OCI-M2 (cell line): ENCODE measurements around the gene CNOT2.

Experiments
- DNase-seq: peaks from one replicate; lab custom pipeline; 2025; ENCODE audit not compliant: unreplicated experiment; lab: John Stamatoyannopoulos, UW

Gene CNOT2

GRCh38 chr12:70242695-70243509 lies at the start of gene CNOT2:
TSS of gene CNOT2 (plus strand) at chr12:70243433. CDS start at chr12:70278227, 34,794 bp downstream.
- DNase-seq, result no peak

- DNase-seq, result no peak
Observed at GRCh38 chr12:70194076-70194475, 49.2 kb upstream of the CNOT2 start.

GRCh38 chr12:70196811-70197281 lies 46.4 kb upstream of the CNOT2 start:
- DNase-seq, result no peak

DNA sequence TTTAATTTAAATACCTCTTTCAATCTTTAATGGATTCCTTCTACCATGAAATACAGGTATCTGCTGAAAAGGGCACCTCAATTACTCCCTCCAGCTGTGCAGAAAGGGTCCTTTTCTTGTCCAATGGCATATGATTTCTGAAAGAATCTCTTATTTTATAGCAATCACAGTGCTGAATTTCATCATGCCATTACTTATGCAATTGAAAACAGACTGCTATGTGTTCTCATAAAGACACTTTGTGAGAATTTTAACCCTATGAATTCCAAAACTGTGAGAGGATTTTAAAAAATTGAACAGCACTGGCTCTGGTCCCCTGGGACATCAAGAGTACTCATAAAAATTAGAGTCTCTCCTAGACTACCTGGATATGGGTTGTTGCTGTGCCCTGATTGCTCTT lies 45.9 kb upstream of the CNOT2 start:
- no peak for DNase-seq

- DNase-seq, result no peak
Observed at GRCh38 chr12:70213707-70214106, 29.5 kb upstream of the CNOT2 start.

GRCh38 chr12:70214972-70215617 lies 28.1 kb upstream of the CNOT2 start:
- DNase-seq, result no peak

GRCh38 chr12:70217416-70217815 lies 25.8 kb upstream of the CNOT2 start:
- DNase-seq, result no peak

DNA sequence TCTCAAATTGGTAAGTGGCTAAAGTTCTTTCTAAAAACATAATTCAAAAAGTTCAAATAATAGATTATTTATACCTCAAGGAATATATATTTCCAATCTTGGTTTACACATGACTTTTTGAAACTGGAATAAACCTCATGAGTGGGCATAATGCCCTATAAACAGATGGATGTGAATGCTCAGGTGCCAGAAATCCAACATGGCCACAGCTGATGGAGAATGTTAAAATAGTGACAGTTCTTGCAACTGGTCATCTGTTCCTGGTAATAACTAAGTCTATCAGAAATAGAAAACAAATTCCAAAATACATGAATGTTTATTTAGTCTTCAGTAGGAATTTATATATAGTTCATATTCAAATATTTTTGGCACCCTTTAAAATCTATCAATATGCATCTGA lies 21.6 kb upstream of the CNOT2 start:
- no peak for DNase-seq

- DNase-seq, result no peak
Observed at GRCh38 chr12:70227911-70228310, 15.3 kb upstream of the CNOT2 start.

DNA sequence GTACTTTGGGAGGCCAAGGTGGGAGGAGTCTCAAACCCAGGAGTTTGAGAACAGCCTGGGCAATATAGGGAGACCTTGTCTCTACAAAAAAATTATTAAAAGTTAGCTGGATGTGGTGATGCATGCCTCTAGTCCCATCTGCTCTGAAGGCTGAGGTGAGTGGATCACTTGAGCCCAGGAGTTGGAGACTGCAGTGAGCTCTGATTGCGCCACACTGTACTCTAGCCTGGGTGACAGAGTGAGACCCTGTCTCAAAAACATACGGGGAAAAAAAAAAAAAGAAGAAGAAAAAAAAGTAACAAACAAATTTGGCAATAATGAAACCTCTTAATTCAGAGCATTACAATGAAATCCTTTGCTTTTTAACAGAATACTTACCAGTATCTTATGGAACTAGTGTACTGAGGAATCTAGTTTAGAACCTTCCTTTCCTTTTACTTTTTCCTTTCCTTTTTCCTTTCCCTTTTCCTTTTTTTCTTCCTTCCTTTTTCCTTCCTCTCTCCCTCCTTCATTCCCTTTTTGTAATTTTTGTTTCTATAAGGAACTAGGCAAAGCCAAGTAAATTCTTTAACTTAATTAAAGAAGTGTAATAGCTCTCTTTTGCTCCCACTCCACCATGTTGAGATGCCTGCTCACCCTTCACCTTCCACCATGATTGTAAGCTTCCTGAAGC lies 12.2 kb upstream of the CNOT2 start:
- DNase-seq, result no peak

- no peak for DNase-seq
Observed at GRCh38 chr12:70236990-70237389, 6.2 kb upstream of the CNOT2 start.

DNA sequence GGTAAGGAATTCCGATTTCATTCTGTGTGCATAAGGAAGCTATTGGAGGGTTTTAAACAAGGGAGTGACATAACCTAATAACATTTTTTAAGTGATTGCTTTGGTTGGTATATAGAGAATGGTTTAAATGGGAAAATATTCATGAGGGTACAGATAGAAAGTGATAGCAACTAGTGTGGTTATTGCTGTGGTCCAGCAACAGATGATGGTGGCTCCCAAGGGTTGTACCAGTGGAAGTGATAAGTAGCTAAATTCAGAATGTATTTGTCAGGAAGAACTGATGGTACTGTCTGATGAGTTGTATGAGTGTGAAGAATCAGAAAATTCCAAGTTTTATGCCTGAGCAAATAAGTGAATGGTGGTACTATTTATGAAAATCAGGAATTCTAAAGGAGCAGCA lies 2.6 kb upstream of the CNOT2 start:
- no peak for DNase-seq

GRCh38 chr12:70241845-70242244 lies 1.4 kb upstream of the CNOT2 start:
- DNase-seq, result no peak

GRCh38 chr12:70243510-70244371 lies 508 bp downstream of the CNOT2 start:
- DNase-seq, result no peak

DNA sequence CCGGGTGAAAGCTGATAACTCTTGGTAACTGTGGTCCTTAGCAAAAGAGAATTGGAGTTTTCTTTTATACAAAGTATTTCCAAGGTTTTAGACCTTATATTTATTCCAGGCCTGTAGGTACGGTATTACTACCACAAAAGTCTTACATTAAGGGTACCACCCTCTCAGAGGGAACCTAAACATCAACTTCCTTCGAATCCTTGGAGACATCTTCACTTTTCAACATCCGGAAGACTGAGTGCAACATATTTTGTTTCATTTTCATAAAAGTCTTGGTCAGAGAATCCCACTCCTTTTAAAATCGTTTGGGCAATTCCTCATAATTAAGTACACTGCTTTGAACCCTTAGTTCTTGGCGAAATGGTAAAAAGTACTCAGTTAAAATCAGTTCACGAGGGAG lies 1.2 kb downstream of the CNOT2 start:
- DNase-seq, result no peak

GRCh38 chr12:70245458-70245857 lies 2.2 kb downstream of the CNOT2 start:
- no peak for DNase-seq

DNA sequence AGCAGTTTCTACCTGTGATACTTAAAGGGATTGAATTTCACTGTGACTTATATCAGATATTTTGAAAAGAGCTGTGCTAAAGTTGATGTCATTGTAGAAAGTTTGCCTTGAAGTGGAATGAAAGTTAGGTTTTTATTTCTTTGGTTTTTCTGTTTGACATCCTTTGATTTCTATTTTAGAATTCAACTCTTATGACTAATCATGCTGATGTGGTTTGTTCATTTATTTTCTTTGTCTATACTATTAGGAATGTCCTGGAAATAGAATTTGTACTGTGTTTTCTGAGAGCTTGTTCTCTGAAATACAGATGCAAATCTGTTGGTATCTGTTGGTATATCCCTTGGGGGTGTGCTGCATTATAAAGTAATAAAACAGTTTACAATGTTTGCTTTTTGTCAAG lies 3.3 kb downstream of the CNOT2 start:
- no peak for DNase-seq

GRCh38 chr12:70247653-70248199 lies 4.5 kb downstream of the CNOT2 start:
- no peak for DNase-seq

DNA sequence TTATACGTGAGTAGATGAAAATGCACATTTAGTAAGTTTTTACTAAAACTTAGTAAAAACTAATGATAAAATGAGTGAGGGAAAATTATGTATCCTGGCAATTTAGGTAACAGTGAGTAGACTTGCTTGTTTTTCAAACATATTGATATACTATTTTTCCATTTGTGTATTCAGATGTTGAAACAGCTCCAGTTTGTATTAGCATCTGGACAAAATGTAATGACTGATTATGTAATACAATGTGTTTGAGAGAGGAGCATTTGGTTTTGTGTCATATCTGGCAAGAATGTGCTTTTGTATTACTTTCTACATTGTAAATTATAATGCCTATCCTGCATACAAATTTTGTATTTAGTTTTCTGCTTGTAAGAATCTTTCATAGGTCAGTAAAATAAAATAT lies 5.6 kb downstream of the CNOT2 start:
- DNase-seq, result no peak

DNA sequence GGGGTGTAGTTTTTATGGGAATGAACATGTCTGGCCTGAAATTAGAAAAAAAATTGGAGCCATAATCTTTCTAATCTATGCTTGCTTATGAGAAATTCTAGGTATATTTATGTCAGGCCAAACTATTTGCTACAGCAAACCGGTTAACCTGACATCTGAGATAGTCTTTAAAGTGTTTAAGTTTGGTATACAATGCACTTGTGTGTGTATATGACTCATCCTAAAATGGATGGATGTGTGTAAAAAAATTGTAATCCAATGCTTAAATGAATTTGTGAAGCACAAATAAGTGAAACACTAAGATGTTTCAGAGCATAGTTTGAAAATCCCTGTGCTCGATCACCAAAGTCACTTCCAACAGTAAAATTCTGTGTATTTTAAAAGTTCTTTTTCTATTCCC lies 6.7 kb downstream of the CNOT2 start:
- no peak for DNase-seq

DNA sequence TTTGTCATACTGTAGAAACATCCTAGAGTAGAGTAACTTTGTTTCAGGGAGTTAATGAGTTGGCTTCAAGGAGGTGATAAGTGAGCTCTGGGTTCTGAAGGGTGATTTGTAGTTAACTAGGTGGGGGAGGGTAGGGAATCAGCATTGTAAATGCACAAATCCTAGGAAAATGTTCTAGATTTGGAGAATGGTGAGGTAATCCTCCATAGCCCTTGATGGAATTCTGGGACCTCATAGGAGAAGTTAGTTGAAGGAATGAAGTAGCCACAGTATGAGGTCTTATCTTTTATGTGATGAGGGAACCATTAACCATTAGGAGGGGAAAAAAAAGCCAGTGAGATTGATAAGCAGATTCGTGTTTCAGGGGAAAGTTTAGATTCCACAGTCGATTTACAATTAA lies 8.0 kb downstream of the CNOT2 start:
- DNase-seq, result no peak
